GM19468 (cell line): ENCODE results near the gene KIF26A.
"Not testable (repeated sequence)": the region's sequence is repeated elsewhere in the genome, so short reads cannot be mapped to it uniquely, and the experiment has no call there.

ENCODE experiments used
- ATAC-seq: cut with Tn5 transposase; IDR thresholded peaks from one replicate; pipeline ENCODE4 v1.9.1; 2021; ENCODE audit warnings: mild to moderate bottlenecking, moderate library complexity, moderate number of reproducible peaks; ENCODE audit not compliant: unreplicated experiment; ENCODE audit errors: extremely low read depth

The KIF26A gene

DNA sequence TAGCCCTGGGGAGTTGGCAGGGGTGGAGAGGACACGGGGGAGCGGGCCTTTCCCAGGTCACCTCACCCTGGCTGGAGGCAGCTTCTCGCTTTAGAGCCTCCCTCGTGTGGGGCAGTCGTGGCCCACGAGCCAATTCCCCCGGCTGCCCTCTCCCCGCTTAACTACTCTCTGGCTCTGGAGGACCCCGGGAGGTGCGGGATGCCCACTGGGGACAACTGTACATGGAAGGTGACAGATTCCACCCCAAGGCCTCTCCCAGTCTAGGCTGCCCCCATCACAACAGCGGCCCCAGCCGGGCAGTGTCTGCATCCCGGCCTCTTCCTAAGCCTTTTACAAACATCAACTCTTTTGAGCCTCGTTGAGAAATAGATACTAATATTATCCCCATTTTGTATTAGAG, 78.1 kb downstream of the KIF26A start:
- no peak for ATAC-seq

- no peak for ATAC-seq
Measured at GRCh38 chr14:104217486-104218360, 79.3 kb downstream of the KIF26A start.

- no peak for ATAC-seq
Measured at GRCh38 chr14:104218361-104219180, 80.2 kb downstream of the KIF26A start.

GRCh38 chr14:104219731-104220214, 81.4 kb downstream of the KIF26A start:
- ATAC-seq: no peak

- ATAC-seq: no peak
Measured at GRCh38 chr14:104220215-104221070, 82.1 kb downstream of the KIF26A start.

DNA sequence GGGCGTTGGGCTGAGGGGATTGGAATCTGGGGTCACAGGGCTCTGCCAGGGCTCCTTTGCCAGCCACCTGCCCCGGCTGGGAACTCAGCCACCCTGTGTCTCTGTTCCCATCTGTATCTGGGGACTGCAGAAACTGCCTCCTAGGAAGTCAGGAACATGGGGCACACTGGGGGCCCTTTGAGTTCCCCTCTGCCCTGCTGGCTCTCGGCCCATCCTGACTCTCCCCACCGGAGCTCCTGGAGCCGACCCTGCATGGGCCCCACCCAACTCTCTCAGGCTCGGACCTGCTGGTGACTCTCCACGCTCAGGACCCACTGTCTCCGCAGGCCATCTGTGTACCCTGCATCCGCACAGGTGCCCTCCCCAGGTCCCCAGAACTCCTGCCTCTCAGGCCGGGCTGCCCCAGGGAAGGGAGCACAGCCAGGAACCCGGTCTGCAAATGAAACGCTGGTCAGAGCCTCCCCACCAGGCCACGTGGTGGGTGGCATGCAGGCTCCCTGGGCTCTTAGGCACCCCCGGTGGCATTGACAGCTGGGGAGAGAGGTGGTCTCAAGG, 82.8 kb downstream of the KIF26A start:
- ATAC-seq: no peak

GRCh38 chr14:104221636-104222369, 83.4 kb downstream of the KIF26A start:
- ATAC-seq: no peak

- no peak for ATAC-seq
Measured at GRCh38 chr14:104222396-104223036, 84.1 kb downstream of the KIF26A start.

DNA sequence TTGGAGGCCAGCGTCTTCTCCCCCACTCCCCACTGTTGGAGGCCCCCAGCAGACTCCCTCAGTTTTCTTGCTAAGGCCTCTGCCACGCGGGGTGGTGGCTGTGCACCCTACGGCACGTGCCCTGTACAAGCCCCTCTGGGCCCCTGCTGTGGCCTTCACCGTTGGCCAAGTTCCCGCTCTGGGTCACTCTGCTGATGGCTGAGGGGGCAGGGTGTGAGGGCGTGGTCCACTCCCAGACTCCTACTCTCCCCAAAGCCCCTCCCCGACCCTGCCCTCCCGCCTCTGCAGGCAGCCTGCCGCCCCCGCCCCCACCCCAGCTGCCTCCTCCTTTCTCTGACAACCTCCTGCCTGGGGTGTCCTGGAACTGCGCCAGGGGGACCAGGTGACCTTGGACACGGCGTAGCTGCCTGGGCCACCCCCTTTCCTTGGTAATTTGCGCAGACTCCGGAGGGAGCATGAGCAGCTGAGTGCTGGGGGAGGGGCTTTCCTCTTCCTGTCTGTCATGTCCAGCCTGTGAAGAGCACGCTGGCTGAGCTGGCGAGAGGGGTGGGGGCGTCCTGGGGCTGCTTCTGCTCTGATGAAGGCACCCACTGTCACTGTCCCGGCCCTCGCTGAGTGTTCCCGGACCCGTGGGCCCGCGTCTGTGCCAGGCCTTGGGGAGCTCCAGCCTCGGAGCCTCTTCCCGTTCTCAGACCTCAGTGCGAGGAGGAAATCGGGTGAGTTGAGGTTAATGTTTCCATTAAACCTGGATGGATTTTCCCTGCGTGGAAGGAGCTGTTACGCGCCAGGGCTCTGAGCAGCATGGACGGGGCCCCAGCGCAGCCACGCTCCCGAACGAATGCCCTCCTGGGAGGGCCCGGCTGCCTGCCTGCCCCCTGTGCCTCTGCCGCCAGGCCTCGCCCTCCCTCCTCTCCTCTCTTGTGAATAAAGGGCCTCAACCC, 85.0 kb downstream of the KIF26A start:
- ATAC-seq: no peak

DNA sequence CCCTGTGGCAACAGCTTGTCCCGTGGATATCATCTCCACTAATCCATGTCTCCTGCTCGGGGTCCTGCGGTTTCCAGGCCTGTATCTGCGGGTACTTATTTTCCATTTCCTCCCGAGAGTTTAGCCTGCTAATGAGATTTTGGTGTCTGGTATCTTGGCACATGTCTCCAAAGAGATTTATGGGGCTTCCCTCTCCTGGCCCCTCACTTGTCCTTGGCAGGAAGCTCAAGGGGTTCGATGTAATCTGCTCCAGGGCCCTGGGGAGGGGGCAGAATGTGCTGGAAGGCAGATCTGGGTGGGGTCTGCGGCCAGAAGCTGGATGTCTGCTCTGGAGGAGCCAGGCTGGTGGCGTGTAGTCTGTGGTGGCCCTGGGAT, 85.7 kb downstream of the KIF26A start:
- no peak for ATAC-seq

DNA sequence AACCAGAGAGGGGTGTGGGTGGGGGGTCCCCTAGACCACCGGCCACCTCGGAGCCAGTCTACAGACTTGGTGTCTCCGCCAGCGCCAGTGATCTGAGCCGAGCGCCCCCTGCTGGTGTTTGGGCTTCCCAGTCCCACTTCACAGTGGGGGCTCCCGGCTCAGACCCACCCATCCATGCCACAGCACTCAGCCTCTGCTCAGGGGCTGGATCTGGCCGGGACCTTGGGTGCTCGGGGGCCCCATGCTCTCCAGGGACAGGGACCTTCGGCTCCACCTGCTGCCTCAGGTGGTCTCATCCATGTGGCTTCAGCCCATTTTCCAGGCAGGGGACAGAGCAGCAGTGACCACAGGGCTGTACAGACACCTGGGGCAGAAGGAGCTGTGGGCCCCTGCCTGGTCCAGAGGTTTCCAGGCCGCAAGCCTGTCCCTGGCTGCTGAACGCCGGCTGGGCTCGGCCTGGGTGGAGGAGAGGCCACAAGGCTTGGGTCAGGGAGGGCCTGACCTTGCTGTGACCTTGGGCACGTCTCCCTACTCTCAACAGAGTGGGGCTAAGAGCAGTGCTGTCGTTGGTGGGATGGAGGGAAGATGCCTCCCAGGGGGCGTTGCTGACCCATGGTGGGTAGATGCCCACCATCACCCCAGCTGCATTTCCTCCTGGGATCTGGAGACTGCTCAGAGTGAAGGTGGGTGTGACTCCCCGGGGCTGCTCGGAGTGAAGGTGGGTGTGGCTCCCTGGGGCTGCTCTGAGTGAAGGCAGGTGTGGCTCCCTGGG, 86.3 kb downstream of the KIF26A start:
- ATAC-seq: no peak

DNA sequence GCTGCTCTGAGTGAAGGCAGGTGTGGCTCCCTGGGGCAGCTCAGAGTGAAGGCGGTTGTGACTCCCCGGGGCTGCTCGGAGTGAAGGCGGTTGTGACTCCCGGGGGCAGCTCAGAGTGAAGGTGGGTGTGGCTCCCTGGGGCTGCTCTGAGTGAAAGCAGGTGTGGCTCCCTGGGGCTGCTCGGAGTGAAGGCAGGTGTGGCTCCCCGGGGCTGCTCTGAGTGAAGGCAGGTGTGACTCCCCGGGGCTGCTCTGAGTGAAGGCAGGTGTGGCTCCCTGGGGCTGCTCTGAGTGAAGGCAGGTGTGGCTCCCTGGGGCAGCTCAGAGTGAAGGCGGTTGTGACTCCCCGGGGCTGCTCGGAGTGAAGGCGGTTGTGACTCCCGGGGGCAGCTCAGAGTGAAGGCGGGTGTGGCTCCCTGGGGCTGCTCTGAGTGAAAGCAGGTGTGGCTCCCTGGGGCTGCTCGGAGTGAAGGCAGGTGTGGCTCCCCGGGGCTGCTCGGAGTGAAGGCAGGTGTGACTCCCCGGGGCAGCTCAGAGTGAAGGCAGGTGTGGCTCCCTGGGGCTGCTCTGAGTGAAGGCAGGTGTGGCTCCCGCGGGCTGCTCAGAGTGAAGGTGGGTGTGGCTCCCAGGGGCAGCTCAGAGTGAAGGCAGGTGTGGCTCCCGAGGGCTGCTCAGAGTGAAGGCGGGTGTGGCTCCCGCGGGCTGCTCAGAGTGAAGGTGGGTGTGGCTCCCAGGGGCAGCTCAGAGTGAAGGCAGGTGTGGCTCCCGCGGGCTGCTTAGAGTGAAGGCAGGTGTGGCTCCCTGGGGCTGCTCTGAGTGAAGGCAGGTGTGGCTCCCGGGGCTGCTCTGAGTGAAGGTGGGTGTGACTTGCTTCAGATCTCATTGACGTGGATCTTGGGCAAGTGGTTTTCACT, 87.1 kb downstream of the KIF26A start:
- not testable (repeated sequence) for ATAC-seq

DNA sequence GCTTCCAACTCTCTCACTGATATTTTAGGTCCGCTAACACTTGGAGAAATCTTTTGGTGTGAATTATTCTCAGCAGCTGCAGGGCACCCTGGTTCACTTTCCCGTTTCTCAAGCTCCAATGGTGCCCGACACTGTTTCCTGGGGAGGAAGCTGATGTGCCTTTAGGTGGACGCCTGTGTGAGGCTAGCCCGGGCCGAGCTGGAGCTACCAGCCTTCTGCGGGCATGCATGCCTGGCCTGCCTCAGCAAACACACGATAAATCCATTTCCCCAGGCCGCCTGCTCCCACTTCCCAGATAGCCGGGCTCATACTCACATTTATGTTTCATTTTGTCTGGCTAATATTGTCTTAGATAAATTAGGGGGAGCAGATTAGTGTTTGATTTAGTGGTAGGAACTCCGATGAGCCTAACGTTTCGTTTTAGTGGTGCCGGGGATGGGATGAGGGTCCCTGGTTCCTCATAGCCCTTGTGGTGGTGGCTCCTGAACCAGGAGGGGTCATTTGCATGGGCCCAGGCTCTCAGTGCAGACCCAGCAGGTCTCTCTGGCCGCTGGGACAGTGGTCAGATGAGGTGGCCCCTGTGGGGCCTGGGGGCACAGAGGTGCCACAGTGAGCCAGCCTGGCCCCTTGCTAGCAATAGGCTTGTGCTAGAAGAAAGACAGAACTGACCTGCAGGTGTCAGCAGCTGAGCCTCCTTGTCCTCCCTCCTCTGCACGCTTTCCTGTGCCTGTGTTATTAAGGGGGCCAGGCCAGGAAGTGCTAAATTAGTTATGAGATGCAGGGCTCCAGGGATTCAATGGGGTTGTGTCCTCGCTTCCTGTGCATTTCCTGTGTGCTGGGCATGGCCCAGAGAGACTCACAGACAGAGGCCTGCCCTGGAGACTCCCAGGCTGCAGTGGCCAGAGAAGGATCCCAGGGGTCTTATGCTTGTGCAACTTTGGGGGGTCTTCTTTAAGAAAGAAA, 88.3 kb downstream of the KIF26A start:
- ATAC-seq: no peak

DNA sequence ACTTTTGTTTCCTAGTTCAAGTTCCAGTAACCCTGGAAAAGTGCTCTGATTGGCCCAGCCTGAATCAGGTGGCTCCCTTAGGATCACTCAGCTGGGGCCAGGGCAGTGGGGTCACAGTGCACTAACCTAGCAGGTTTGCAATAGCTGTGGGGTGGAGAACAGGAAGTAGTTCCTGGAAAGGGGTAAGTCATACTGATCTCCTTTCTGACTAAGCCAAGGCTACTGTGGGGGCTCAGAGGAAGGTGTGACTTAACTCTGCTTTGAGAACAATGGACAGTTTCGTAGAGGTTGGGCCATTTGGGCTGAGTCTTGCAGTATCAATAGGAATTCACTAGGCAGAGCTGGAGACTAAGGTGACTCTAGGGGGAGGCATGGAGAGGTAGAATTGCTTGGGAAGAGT, 89.4 kb downstream of the KIF26A start:
- ATAC-seq: no peak

DNA sequence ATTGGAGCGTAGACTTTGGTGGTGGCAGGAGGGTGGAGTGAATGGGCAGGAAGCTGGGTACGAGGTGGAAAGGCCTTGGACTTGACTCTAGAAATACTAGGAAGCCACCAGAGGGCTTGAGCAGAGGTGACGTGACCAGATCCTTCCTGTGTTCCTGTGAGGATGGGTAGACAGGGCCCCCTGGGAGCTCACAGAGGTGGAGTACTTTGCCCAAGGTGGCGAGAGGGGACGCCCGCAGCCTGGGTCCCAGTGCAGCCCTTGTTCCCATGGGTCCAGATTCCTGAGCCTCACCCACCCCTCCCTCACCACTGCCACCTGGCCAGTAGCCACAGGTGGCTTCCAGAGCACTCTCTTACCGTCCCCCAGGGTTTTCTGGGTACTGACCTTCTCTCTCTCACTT, 89.8 kb downstream of the KIF26A start:
- ATAC-seq: no peak
